Tibial nerve (tissue), 4 donors: ENCODE results near the gene MSL3B.

Source experiments
- CTCF ChIP-seq, 5 experiments: fragments of 200-600 bp in 3 of 5; fragments of 450-650 bp in 2 of 5; sonication (generic) in 3 of 5; IDR thresholded peaks; one replicate each; pipeline ENCODE4 v1.5.1; 2016 to 2019; ENCODE audit warnings: antibody characterized with exemption in 5 of 5, mild to moderate bottlenecking in 3 of 5, moderate library complexity in 2 of 5
- EP300 ChIP-seq, 2 donors: sonication (generic); formaldehyde crosslinking; IDR thresholded peaks; one replicate each; pipeline ENCODE4 v1.6.1; 2017; ENCODE audit warnings: antibody characterized with exemption in 2 of 2, mild to moderate bottlenecking in 1 of 2
- POLR2A ChIP-seq, 2 donors: fragments of 450-650 bp; IDR thresholded peaks; one replicate each; pipeline ENCODE4 v1.6.1; 2017; ENCODE audit warnings: antibody characterized with exemption in 2 of 2, mild to moderate bottlenecking in 2 of 2, moderate library complexity in 2 of 2

GRCh38 chr2:233856184-233856583, 12.0 kb downstream of the MSL3B start:
- no peak for TF ChIP-seq CTCF (IDR thresholded peaks at IDR 0.05)
- no peak for TF ChIP-seq POLR2A (IDR thresholded peaks at IDR 0.05)
- TF ChIP-seq EP300 (IDR thresholded peaks at IDR 0.05), result no peak
